Stimulated activated naive CD8-positive, alpha-beta T cell treated with anti-CD3 and anti-CD28 coated beads, Interleukin-15, Interleukin-2, amounts not matched to agents 100 ng/mL and 50 ng/mL, for 24 hours (primary cell): Measurements from ENCODE around the gene IL10RA.

Source experiments
- H3K27ac Mint-ChIP-seq: one replicate; pipeline ENCODE4 v1.8.0; 2021; ENCODE audit warnings: mild to moderate bottlenecking, mixed read lengths
- H3K27me3 Mint-ChIP-seq: one replicate; pipeline ENCODE4 v1.8.0; 2021; ENCODE audit warnings: mixed read lengths
- H3K36me3 Mint-ChIP-seq: one replicate; pipeline ENCODE4 v1.8.0; 2021; ENCODE audit warnings: low read depth, mixed read lengths
- H3K4me1 Mint-ChIP-seq: one replicate; pipeline ENCODE4 v1.8.0; 2021; ENCODE audit warnings: low read depth, mixed read lengths
- H3K4me3 Mint-ChIP-seq: one replicate; pipeline ENCODE4 v1.8.0; 2021; ENCODE audit warnings: mild to moderate bottlenecking, mixed read lengths
- H3K9me3 Mint-ChIP-seq: one replicate; pipeline ENCODE4 v1.8.0; 2021; ENCODE audit warnings: mixed read lengths

Gene IL10RA

GRCh38 chr11:118050208-118050891, 64.2 kb downstream of the IL10RA start:
- peak overlapping the region; percentile 57 for H3K27ac Mint-ChIP-seq
- no peak overlapping the region for H3K4me3 Mint-ChIP-seq
- no peaks in the 10 kb centered on the region for H3K36me3 Mint-ChIP-seq
- no peaks in the 10 kb centered on the region for H3K9me3 Mint-ChIP-seq
- peaks cover 74% of the 10 kb centered on the region for H3K4me1 Mint-ChIP-seq
- H3K27me3 Mint-ChIP-seq: no peaks in the 10 kb centered on the region
